Erythroblast (primary cell): ENCODE measurements around the gene RHAG.
"Not testable (repeated sequence)": the region's sequence is repeated elsewhere in the genome, so short reads cannot be mapped to it uniquely, and the experiment has no call there.

Experiments
- DNase-seq, 2 experiments: peaks; one replicate each; lab custom pipeline; 2025; lab: John Stamatoyannopoulos, UW
- GATA1 ChIP-seq: IDR thresholded peaks from 2 replicates; pipeline ENCODE4 v1.6.1; 2011; ENCODE audit warnings: low read depth, mild to moderate bottlenecking, control low read depth, low read length, moderate library complexity
- POLR2A ChIP-seq: IDR thresholded peaks from 2 replicates; pipeline ENCODE4 v1.6.1; 2011; ENCODE audit warnings: mild to moderate bottlenecking, low read length

The RHAG gene

DNA sequence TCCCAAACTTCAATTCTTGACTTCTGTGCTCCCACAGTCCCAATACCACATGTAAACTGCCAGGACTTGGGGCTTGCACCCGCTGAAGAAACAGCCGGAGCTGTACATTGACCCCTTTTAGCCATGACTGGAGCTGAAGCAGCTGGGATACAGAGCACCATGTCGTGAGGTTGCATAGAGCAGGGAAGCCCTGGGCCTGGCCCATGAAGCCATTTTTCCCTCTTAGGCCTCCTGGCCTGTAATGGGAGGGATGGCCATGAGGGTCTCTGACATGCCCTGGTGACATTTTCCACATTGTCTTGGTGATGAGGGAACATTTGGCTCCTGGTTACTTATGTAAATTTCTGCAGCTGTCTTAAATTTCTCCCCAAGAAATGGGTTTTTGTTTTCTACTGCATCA lies 9.8 kb downstream of the RHAG start:
- TF ChIP-seq GATA1, result no peak
- DNase-seq, result no peak

DNA sequence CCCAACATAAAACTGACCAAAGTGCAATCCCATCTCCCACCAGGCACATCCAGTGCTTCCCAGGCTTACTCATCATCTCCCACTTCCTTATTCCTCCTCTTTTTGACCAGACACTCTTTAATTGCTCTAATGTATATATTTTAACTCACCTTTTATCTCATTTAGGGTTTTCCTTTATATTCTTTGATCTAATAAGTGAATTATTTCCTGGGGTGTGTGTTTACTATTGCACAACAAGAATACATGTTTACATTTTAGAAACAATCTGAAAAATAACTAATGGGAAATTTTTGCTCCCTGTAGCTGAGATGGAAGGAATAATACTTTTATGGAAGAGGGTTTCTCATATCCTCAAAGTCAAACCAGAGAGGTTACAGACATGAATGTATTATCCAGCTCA lies 18.4 kb downstream of the RHAG start:
- TF ChIP-seq POLR2A, result no peak
- no peak for TF ChIP-seq GATA1
- DNase-seq, result no peak

DNA sequence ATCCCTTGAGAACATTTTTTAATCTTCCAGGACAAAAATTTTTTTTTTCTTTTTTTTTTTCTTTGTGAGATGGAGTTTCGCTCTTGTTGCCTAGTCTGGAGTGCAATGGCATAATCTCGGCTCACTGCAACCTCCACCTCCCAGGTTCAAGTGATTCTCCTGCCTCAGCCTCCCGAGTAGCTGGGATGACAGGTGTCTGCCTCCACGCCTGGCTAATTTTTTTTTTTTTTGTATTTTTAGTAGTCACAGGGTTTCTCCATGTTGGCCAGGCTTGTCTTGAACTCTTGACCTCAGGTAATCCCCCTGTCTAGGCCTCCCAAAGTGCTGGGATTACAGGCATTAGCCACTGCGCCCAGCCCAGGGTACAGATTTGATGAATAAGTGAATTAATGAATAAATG lies 22.5 kb downstream of the RHAG start:
- DNase-seq, result not testable (repeated sequence)

DNA sequence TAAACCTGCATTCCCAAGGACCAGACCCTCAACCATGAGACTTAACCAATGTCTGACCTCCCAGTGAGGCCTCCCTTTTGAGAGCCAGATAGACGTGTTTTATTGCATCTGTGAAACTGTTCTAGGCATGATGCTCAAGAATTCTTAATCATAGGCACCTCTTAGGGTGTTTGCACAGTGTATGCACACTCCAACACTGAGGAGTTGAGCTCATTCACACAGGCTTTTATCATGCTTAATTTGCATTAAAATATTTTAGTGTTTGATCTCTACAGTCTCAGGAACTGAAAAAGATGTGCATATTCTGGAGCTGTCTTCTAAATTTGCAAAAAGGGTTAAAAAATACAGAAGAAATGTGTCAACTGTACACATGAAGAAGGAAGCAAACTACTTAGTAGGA lies 27.4 kb downstream of the RHAG start:
- TF ChIP-seq POLR2A, result no peak
- TF ChIP-seq GATA1, result no peak
- DNase-seq, result no peak

DNA sequence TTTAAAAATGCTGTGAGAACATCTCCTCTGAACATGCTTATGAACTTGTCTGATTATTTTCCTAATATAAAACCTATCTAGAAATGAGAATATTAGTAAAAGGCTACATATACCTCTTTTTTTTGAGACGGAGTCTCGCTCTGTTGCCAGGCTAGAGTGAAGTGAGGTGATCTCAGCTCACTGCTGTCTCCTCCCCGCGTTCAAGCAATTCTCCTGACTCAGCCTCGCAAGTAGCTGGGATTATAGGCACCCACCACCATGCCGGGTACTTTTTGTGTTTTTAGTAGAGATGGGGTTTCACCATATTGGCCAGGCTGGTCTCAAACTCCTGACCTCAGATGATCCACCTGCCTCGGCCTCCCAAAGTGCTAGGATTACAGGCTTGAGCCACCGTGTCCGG lies 28.4 kb downstream of the RHAG start:
- DNase-seq, result not testable (repeated sequence)

DNA sequence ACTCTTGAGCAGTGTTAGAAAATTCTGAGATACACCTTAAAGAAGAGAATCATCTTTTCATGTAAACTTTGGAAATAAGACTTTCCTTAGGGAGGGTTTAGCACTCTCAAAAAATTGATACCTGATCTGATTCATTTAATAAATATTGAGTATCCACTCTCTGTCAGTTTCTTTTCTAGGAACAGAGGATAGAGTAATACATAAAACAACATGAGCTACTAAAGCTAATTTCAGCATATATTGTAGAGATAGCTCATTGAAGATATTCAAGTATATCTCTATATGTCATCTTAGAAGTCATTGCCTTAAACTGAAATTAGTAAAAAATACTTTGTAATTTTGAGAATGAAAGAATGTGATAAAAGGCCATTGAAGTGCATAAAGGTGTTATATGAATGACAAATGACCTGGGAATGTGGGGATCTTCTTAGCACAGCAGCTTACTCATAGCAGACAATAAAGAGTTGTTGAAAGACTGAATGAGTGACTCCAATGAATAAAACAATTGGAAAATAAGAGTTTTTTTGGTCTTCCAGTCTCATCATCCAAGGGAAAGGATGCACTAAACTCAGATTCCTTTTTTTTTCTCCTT lies 29.2 kb downstream of the RHAG start:
- DNase-seq, result no peak
- TF ChIP-seq POLR2A, result no peak
- TF ChIP-seq GATA1, result no peak

DNA sequence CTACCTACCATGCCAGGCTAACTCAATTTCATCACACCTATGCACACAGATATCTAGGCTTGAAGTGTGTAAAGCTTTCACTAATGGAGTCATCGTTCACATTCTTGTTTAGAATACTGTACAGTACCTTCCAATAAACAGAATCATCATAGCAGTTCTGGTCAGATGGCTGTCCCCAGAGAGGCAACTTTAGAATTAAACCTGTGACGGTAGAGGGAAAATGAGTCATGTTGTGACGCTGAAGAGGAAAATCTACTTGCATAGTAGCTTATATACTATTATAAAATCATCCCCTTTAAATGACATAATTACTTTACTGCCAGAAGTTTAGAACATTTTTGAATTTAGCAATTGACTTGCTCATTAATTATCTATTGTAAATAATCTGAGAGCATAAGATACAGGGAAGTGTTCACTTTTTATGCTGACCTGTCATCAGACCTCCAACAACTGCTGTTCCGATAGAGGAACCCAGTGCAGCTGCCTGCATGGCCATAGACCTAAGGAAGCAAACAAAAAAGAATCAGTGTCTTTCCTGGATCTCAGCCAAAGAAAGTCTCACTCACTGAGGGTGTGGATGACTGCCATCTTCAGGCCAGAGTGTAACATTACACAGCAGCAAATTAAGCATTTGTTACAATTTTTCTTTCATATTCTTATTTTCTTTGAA lies 29.8 kb downstream of the RHAG start:
- peak; percentile 86 to 89 for DNase-seq
- TF ChIP-seq POLR2A (no peak), GATA1 (no peak)

DNA sequence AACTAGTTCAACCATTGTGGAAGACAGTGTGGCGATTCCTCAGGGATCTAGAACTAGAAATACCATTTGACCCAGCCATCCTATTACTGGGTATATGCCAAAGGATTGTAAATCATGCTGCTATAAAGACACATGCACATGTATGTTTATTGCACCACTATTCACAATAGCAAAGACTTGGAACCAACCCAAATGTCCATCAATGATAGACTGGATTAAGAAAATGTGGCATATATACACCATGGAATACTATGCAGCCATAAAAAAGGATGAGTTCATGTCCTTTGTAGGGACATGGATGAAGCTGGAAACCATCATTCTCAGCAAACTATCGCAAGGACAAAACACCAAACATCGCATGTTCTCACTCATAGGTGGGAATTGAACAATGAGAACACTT lies 32.6 kb downstream of the RHAG start:
- DNase-seq, result not testable (repeated sequence)

DNA sequence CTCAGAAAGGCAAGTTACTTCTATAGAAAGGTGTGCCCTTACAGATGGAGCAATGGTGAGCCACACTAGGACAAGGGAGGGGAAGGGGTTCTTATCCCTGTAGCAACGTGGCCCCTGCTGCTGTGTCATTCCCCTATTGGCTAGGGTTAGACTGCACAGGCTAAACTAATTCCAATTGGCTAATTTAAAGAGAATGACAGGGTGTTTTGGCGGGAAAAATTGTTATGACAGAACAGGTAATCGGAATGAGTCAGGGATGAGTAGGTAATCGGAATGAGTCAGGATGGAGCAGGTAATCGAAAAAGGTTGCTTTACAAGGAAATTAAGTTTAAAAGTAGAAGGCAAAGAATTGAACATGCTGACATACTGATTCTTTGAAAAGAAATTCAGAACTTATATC lies 49.4 kb downstream of the RHAG start:
- DNase-seq, result not testable (repeated sequence)

DNA sequence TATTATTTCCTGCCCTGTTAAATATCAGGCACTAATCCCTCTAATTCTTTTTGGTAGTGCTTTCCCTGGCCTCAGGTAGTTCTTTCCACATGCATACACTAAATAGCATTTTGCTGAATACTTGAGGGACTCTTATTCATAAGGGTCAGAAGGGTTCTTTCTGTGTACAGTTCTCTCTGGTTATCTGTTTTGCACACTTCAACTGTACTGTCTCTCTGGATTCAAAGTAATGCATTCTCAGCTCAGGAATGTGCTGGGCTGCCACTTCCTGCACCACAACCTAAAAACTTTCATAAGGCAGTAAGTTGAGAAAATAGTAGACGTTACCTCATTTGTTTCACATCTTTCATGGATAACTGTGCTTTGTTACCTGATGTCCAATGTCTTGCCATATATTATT lies 54.1 kb downstream of the RHAG start:
- no peak for TF ChIP-seq POLR2A
- TF ChIP-seq GATA1, result no peak
- DNase-seq, result no peak

DNA sequence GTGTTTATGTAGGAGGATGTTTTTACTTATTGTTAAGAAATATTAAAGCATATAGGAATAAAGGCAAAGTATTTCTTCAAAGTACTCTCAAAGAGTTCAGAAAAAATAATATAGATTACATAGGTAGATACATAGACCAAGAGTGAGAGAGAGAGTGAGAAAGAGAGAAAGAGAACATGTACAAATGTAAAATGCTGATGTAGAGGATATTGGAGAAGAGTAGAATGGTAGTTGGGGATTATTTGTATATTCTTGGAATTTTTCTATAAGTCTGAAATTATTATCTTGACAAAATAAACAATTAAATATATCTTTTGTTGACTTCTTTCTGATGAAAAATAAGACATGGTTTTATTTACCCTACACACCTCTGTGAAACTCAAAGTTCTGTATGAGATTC lies 57.0 kb downstream of the RHAG start:
- no peak for DNase-seq
- TF ChIP-seq GATA1 (no peak), POLR2A (no peak)

DNA sequence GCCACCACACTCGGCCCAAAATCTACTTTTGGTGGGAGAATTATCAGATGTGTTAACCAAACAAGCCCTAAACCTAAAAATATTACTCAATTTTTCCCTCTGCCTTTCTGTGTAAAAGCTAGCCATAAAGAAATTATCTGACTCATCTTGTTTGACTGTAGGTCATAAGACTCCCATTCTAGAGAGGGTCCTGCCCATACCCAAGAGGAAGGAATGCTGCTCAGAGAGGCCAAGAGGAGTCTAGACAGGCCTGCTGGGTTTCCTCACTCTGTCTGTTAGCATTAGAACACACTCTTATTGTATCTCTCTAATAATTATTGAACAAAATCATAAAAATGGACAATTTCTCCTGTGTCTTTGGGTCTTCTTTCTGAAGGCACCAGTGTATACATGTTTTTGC lies 60.0 kb downstream of the RHAG start:
- TF ChIP-seq POLR2A (no peak), GATA1 (no peak)
- DNase-seq, result no peak

DNA sequence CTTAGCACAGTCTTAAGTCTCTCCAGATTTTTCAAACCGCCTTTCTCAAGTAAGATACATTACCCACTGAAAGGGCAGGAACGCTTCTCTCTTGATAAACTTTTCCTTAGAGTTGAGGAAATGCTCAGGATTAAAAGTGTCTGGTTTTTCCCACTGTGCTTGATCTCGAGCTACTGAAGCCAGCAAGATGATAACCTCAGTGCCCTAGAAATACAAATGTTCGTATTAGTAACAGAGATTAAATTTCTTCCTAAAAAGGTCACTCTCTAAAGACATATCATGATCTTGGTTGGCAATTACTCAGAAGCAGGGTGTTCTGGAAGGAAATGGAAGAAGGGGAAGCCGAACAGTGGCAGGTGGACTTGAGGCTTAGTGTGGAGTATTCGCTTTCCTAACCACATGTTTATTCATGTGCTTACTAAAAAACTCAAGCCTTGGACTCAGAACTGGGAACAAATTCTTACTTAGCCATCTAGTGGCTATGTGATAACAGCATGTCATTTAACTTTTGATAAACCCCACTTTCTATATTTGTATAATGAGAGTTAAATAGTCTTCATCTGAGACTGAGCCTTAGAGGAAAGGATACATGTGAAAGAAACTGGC lies 66.1 kb downstream of the RHAG start:
- no peak for DNase-seq
- no peak for TF ChIP-seq POLR2A
- TF ChIP-seq GATA1, result no peak

DNA sequence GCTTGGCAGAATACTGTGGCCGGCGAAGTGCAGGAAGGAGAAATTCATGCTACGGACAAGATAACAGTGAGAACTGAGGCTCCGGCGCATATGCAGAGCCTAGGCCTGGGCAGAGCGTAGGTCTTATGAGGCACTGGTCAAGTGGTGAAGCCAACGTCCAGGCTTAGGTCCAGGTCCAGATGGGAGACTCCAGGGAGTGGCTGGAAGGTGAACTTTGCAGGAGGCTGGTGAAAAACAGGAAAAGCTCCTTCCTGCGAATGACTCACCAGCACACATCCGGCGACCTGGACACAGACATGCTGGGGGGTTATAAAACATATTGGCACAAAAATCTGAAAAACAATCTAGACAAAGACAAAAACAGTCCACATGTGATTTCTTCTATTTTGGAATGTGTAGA lies 70.8 kb downstream of the RHAG start:
- no peak for DNase-seq

DNA sequence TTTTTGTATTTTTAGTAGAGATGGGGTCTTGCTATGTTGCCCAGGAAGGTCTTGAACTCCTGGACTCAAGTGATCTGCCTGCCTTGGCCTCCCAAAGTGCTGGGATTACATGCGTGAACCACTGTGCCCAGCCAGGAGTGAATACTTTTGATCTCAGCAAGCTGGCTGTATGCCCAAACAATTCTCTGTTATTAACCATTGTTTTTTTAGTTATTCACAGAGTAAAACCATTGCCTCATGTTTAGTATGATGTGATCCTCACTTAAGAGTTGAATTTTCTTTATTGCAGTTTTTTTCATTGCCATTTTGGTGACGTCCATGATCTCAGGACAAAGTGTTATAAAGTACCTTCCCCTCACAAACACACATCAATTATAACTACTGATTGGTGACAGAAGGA lies 71.4 kb downstream of the RHAG start:
- no peak for DNase-seq
- TF ChIP-seq POLR2A, result no peak
- TF ChIP-seq GATA1, result no peak

More for the DNA sequence above, 70.8 kb downstream of the RHAG start:
- TF ChIP-seq GATA1 (no peak), POLR2A (no peak)
